Neutrophil (primary cell): ENCODE results near the gene SH3BP2.
A peak's percentile ranks its signal among the peaks of the same experiment; 100 is the strongest.

Experiments used
- H3K27ac ChIP-seq: fragments of 200-600 bp; sonication (generic); 2 replicates; pipeline ENCODE4 v1.5.1; 2016; ENCODE audit warnings: mild to moderate bottlenecking, moderate library complexity
- H3K27me3 ChIP-seq: fragments of 200-600 bp; sonication (generic); 2 replicates; pipeline ENCODE4 v1.6.0; 2016; ENCODE audit warnings: mild to moderate bottlenecking
- H3K36me3 ChIP-seq: fragments of 200-600 bp; sonication (generic); 2 replicates; pipeline ENCODE4 v1.5.1; 2017
- H3K4me1 ChIP-seq, 2 experiments: fragments of 200-600 bp in 1 of 2; sonication (generic) in 1 of 2; 1 replicate in 1 of 2; 2 replicates in 1 of 2; pipeline versions ENCODE4 v1.5.1 to v1.6.1; 2013 to 2016; ENCODE audit warnings: low read depth in 1 of 2, low read length in 1 of 2, mild to moderate bottlenecking in 1 of 2, moderate library complexity in 1 of 2; ENCODE audit not compliant: control insufficient read depth in 1 of 2, insufficient read depth in 1 of 2
- H3K4me3 ChIP-seq, 2 experiments: fragments of 200-600 bp in 1 of 2; sonication (generic) in 1 of 2; 1 replicate in 1 of 2; 2 replicates in 1 of 2; pipeline ENCODE4 v1.5.1; 2013 to 2016; ENCODE audit warnings: low read depth in 1 of 2, low read length in 1 of 2, mild to moderate bottlenecking in 1 of 2, moderate library complexity in 1 of 2
- H3K9me3 ChIP-seq: fragments of 200-600 bp; sonication (generic); 2 replicates; pipeline ENCODE4 v1.5.1; 2016
- TF ChIP-seq, protein P1 (sequence below): fragments of 200-600 bp; sonication (generic); IDR thresholded peaks from 2 replicates; pipeline ENCODE4 v1.5.1; 2016; ENCODE audit warnings: antibody characterized with exemption

The SH3BP2 gene

DNA sequence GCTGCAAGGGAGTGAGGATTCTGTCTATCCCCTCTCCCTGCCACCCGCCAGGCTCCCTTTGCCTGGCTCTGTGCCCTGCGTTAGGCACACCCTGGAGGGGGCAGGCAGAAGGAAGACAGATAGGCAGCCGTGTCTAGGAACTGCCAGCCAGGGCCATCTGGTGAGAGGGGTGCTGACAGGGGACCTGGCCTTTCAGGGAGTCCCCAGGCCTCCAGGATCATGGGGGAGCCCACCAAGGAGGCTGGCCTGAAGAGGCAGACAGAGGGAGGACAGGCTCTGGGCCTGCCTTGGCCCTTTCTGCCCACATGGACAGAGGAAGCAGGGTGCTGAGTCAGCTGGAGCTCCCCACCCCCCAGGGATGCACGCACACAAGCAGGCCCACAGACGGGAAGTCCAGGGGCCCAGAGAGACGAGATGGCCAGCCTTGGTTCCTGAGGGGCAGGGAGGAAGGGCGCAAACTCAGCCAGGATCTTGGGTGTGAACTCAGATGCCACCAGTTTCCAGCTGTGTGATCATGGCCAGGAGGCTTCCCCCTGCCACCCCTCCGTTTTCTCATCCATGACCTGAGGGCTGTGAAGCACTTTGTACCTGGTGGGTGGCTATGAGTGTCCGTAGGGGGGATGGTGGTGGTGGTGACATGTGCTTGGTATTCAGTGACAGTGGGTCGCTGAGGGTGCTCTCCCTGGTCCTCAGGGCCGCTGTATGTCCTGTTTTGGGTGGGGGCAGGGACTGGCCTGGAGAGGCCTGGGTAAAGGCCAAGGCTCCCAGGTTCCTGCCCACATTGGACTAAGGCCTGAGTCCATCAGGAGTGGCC lies 1.8 kb downstream of the SH3BP2 start:
- H3K36me3 ChIP-seq, result peaks cover 18% of the 10 kb centered on the region
- peak overlapping the region; percentile 80 to 92 for H3K4me3 ChIP-seq
- peaks cover 83% of the 10 kb centered on the region in 2 experiments for H3K4me1 ChIP-seq
- peak overlapping the region; percentile 98 for H3K27ac ChIP-seq
- TF ChIP-seq, protein P1, sequence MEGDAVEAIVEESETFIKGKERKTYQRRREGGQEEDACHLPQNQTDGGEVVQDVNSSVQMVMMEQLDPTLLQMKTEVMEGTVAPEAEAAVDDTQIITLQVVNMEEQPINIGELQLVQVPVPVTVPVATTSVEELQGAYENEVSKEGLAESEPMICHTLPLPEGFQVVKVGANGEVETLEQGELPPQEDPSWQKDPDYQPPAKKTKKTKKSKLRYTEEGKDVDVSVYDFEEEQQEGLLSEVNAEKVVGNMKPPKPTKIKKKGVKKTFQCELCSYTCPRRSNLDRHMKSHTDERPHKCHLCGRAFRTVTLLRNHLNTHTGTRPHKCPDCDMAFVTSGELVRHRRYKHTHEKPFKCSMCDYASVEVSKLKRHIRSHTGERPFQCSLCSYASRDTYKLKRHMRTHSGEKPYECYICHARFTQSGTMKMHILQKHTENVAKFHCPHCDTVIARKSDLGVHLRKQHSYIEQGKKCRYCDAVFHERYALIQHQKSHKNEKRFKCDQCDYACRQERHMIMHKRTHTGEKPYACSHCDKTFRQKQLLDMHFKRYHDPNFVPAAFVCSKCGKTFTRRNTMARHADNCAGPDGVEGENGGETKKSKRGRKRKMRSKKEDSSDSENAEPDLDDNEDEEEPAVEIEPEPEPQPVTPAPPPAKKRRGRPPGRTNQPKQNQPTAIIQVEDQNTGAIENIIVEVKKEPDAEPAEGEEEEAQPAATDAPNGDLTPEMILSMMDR, result no peak
- H3K9me3 ChIP-seq, result no peaks in the 10 kb centered on the region
- no peaks in the 10 kb centered on the region for H3K27me3 ChIP-seq

DNA sequence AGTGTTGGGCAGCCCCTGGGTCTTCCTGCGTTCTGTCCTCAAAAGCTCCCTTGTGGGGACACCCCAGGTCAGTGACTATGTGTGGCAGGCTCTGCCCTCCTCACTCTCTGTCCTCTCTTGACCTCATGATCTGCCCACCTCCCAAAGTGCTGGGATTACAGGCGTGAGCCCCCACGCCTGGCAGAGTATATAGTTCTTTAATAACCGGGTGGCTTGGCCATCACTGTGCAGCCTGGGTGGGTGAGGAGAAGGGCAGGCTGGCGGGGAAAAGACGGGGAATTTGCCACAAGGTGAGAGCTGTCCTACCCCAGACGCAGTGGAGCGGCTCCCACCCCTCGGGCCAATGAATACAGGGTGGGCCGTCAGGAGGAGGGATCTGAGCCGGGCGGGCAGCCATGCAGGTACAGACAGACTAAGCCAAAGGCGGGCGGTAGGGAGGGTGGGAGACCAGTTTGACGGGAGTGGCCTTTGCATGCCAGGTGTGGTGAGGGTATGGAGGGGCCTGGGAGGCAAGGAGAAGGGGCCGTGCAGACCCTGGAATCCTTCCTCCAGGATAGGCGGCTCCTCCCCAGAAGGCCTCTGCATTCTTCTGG lies 2.5 kb downstream of the SH3BP2 start:
- no peaks in the 10 kb centered on the region for H3K9me3 ChIP-seq
- H3K4me1 ChIP-seq, result peaks cover 83 to 86% of the 10 kb centered on the region in 2 experiments
- H3K27me3 ChIP-seq, result no peaks in the 10 kb centered on the region
- H3K4me3 ChIP-seq, result peak overlapping the region; percentile 80 to 92
- H3K27ac ChIP-seq, result peak overlapping the region; percentile 98
- peaks cover 18% of the 10 kb centered on the region for H3K36me3 ChIP-seq
- TF ChIP-seq, protein P1, result no peak

DNA sequence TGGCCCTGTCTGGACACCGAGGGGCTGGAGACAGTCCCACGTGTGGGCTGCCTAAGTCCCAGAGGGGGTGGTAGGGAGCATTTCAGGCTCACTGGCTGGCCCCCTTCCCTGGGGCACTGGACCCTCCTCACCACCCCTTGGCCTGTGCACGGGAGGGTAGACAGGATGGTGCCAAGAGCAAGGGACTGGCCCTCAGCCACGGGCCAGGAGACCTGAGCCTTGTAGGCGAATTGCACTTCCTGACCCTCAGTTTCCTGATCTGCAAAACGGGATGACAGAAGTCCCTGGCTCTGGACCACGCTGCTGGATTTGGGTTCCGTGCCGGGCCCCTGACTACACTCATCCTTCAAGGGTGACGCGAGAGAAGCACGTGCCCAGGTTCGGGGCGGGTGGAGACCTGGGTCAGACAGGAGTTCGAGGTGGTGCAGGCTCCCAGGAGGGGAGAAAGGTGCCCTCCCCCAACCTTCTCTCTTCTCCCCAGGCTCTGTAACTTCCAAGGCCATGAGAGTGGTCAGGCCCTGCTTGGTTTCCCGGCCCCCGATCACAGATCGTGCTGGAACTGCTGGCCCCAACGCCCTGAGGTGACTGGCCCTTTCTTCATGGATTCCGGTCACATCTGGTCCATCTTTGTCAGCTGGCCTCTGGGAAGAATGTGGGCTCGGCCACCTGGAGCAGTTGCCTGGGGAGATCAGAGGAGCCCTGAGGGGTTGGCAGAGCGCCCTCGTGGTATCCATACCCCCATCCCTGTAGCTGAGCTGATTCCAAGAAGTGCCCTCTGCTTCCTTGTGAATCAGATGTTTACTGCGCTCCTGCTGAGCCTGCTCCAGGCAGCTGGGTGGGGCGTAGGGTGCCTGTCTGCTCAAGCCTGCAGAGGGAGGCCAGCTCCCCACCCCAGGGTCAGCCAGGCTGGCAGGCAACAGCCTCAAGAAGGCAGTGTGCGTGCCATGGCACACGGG lies 3.3 kb downstream of the SH3BP2 start:
- Histone ChIP-seq H3K4me1 (peaks cover 79 to 82% of the 10 kb centered on the region in 2 experiments), H3K4me3 (peak overlapping the region; percentile 92 to 97), H3K27ac (peak overlapping the region; percentile 98)

DNA sequence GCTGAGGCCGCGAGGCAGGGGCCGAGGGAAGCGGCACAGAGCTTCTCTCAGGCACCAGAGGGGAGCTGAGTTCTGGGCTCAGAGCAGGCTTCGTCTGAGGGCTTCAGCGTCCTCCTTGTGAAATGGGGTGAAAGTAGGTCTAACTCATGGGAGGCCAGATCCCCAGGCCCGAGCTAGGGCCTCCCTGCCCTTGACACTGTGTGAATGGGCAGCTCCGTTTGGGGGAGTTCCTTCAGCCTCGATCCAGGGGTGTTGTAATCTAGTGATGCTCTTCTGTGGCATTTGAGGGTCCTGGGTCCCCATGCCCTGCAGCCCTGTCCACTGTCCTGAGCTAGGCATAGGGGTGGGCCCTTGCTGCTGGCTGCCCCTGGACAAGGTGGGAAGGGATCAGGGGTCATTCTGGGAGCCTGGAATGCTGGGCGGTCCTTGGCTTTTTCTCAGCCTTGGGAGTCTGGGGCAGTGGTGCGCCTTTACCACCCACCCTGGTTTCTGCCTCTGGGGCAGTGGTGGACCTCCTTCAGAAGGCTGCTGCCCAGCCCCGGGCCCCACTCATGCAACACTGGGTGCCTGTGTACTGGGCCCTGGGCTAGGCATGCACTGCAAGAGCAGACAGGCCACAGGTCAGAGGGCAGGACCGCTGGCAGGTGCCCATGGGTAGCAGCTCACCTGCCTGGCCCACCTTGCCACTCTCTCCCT lies 4.1 kb downstream of the SH3BP2 start:
- Histone ChIP-seq H3K4me3 (peak overlapping the region; percentile 92 to 97), H3K27ac (peak overlapping the region; percentile 98), H3K4me1 (peaks cover 79 to 82% of the 10 kb centered on the region in 2 experiments), H3K36me3 (peaks cover 18% of the 10 kb centered on the region), H3K9me3 (no peaks in the 10 kb centered on the region), H3K27me3 (no peaks in the 10 kb centered on the region)
- TF ChIP-seq, protein P1, result no peak

More for the DNA sequence above, 3.3 kb downstream of the SH3BP2 start:
- Histone ChIP-seq H3K27me3 (no peaks in the 10 kb centered on the region), H3K9me3 (no peaks in the 10 kb centered on the region), H3K36me3 (peaks cover 18% of the 10 kb centered on the region)
- TF ChIP-seq, protein P1, result no peak
